ENCODE results near the gene MAX.

- TF ChIP-seq POLR2A (IDR thresholded peaks at IDR 0.05) (no peak), CTCF (IDR thresholded peaks at IDR 0.05 in 8 of 11, conservative IDR thresholded peaks at IDR 0.05 in 3 of 11) (no peak)
Observed at GRCh38 chr14:65070471-65070976, 31.8 kb downstream of the MAX start.
